ENCODE measurements around the gene PTGES3L.

DNA sequence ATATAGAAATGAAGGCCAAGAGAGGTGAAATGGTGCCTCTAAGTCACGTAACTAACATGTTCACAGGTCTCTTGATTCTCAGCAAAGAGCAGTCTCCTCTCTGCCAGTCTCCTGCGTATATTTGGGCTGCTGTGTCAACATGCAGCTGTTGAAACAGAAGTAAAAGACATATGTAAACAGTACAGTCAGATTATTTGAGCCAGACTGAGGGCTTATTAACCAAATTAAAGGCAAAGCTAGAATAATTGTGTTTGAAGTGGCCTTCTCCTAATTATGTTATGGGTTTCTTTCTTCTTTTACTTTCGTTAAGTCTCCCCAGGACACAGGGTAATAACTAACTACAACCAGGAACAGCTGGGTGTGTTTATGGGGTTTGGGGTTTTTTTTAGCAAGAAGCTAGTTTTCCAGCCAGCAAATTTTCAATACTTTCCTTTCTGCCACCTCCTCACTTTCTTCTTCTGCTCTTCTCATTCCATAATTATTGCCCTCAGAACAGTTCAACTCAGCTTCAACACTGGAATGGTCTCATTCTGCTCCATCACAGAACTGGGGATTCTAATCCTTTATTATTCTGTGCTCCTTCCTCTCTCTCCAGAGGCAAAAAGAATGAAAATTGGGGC, 60.9 kb downstream of the PTGES3L start:
- TF ChIP-seq EGR1 (IDR thresholded peaks at IDR 0.05; ENCODE audit: low read depth) (no peak), POLR2AphosphoS5 (IDR thresholded peaks at IDR 0.05; ENCODE audit: low read depth, low read length) (no peak), POLR2A (IDR thresholded peaks at IDR 0.05; ENCODE audit: borderline replicate concordance, extremely low read depth, insufficient read depth, insufficient read length) (no peak), CTCF (IDR thresholded peaks at IDR 0.05 in 2 of 3, conservative IDR thresholded peaks at IDR 0.05 in 1 of 3; ENCODE audit: borderline replicate concordance in 1 of 3, insufficient read depth in 1 of 3, low read depth in 2 of 3, low read length in 2 of 3) (no peak), EZH2 (IDR thresholded peaks at IDR 0.05) (no peak), EZH2phosphoT487 (IDR thresholded peaks at IDR 0.05; ENCODE audit: borderline replicate concordance) (no peak), CEBPB (IDR thresholded peaks at IDR 0.05; ENCODE audit: low read depth) (no peak)
- TF ChIP-seq, protein P1, sequence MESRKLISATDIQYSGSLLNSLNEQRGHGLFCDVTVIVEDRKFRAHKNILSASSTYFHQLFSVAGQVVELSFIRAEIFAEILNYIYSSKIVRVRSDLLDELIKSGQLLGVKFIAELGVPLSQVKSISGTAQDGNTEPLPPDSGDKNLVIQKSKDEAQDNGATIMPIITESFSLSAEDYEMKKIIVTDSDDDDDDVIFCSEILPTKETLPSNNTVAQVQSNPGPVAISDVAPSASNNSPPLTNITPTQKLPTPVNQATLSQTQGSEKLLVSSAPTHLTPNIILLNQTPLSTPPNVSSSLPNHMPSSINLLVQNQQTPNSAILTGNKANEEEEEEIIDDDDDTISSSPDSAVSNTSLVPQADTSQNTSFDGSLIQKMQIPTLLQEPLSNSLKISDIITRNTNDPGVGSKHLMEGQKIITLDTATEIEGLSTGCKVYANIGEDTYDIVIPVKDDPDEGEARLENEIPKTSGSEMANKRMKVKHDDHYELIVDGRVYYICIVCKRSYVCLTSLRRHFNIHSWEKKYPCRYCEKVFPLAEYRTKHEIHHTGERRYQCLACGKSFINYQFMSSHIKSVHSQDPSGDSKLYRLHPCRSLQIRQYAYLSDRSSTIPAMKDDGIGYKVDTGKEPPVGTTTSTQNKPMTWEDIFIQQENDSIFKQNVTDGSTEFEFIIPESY (IDR thresholded peaks at IDR 0.05; ENCODE audit: extremely low read depth, insufficient replicate concordance, low read length) = no peak

All from HCT116 (cell line).